HT1080 (cell line): Measurements from ENCODE around the gene PLEKHA7. TPM values are rescaled to one million over a fixed set of nuclear protein-coding genes. Genes with fewer than 3 reads are reported as not detected.
"Not testable (repeated sequence)": the region's sequence is repeated elsewhere in the genome, so short reads cannot be mapped to it uniquely, and the experiment has no call there.

Experiments
- DNase-seq: peaks from one replicate; pipeline ENCODE4 v3.0.0-alpha.2; 2015; ENCODE audit warnings: low read depth
- total RNA-seq: library from RNA; depleted of rRNA; stranded (reverse); fragments of >200 nt; shearing (Covaris generic); gene quantifications from 2 replicates; pipeline ENCODE4 v1.2.3, GENCODE V29; 2014

The PLEKHA7 gene
- total RNA-seq, 1 experiment from 2014 or later = 0.48 TPM

DNA sequence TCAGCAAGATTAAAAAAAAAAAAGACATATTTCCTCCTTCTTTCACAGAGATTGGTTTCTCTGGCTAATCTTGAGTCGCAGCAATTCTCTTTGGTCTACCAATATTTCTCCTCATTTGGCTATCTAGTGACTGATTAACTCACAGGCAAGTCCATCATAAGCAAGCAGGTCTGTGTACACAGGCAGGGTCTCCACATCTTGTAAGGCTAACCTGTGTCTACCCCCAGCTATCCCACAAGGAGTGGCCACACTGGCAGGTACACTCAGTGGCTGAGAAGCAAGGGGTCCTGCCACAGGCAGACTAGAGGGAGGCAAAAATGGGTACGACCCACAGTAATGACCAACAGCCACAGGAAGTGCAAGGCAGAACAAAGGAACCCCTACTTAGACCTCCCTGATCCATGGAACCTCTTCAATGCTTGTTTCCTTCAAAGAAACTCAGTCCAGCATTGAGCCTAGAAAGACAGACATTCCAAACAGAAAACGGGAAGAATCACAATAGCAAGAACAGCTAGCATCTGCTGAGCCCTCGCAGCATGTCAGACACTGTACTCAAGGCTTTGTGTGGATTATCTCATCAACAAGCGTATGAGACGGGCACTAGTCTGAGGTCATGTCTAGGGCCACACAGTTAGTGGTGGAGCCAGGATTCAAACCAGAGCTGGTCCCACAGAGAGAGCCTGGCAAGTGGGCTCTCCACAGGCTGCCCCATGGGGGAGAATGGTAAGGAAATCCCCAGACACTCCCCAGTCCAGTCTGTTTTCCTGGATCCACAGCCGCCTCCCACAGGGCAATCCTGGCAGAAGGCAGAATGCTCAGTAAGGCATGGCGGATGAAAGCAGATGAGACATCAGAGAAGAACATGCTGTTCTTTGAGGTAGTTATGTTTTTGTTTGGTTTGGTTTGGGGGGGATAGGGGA, 34.3 kb downstream of the PLEKHA7 start:
- DNase-seq = no peak

DNA sequence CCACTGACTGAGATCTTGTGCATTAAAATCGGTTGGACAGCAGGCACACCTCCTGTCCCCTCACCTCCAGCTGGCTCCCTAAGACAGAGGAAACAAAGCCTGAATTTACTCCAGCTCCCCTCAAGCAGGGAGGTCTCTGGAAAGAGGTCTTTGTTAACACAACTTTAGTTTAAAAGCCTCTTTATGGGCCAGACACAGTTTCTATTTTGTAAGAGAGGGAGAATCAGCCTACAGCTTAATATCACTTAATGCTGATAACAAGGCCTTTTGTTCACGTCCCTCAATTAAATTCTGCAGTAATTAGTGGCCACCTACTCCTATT, 36.3 kb downstream of the PLEKHA7 start:
- no peak for DNase-seq

DNA sequence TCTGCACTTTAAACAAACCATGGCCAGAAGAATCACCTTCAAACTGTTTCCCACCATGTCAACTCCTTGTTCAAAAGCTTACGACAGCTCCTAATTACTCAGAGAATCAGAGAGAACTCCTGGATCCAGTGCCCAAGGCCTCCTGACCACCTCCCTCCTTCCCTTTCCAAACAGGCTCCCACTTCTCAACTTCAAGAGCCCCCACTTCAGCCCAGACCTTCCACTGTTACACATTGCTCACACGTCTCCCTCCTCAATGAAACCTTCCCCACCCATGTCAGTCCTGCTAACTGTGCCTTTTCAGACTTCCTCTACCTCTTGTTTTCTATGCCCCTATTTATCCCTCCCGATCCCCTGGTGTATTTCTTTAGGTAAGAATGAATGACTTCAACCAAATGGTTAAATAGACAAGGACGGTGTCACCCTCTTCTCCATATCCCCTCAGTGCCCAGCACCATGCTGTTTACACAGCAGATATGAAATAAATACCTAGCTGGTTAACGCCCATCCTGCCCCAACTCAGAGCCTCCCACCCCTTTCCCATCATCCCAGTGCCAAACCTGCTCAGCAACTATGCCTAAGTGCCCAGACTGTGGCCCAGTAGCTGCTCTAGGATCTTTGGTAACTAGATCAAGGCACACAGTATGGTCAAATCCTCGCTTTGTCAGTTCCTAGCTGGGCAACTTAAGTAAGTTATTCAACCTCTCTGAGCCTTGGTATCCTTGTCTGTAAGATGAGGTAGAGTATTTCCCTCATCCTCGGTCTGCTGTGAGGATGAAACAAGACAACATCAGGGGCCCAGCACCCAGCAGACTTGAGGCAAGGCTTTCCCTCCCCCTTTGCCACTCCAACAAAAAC, 36.8 kb downstream of the PLEKHA7 start:
- DNase-seq = no peak

- DNase-seq = no peak
Observed at GRCh38 chr11:16976379-16976778, 37.8 kb downstream of the PLEKHA7 start.

GRCh38 chr11:16975906-16976305, 38.3 kb downstream of the PLEKHA7 start:
- no peak for DNase-seq

DNA sequence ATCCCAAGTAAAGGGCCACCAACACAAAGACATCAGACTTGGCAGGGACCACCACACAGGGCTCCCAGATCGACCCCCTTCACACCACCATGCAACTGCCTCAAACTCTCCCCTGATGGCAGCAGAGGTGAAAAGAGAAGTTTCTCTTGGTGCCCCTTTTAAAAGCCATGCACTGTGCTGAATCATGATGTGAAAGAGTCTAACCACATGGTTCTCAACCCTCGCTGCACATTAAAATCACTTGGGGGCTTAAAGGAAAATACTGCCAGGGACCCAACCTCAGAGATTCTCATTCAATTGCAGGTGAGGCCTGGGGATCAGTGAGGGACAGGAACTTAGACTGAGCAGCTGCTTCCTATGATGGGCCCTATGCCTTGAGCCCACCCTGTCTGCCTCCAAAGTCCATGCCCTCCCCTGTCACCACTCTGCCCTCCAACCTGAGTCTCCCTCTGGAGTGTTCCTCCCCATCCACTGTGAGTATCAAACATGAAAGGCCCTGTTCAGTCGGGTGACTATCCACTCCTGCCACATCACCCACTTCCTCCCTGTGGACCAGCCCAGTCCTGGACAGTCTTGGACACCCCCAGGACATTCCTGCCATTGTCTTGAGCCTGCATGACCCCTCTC, 40.8 kb downstream of the PLEKHA7 start:
- DNase-seq = no peak

- no peak for DNase-seq
Observed at GRCh38 chr11:16969010-16969999, 44.9 kb downstream of the PLEKHA7 start.

DNA sequence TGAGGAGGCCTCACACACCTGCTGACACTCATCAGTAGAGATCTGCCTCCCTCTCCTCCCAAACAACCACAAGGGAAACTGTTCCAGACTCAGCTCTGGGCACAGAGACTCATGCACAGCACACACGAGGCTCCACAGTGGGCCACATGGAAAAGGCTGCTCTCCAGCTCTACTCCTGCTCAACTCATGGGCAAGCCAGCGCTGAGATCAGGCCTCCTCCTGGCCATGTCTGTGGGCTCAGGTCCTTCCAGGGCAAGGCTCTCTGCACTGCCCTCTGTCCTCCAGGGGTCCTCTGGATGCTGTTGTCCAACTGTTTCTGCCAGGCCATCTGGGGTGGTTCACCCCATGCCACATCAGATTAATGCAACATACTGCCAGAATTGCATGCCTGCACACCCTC, 46.0 kb downstream of the PLEKHA7 start:
- no peak for DNase-seq

DNA sequence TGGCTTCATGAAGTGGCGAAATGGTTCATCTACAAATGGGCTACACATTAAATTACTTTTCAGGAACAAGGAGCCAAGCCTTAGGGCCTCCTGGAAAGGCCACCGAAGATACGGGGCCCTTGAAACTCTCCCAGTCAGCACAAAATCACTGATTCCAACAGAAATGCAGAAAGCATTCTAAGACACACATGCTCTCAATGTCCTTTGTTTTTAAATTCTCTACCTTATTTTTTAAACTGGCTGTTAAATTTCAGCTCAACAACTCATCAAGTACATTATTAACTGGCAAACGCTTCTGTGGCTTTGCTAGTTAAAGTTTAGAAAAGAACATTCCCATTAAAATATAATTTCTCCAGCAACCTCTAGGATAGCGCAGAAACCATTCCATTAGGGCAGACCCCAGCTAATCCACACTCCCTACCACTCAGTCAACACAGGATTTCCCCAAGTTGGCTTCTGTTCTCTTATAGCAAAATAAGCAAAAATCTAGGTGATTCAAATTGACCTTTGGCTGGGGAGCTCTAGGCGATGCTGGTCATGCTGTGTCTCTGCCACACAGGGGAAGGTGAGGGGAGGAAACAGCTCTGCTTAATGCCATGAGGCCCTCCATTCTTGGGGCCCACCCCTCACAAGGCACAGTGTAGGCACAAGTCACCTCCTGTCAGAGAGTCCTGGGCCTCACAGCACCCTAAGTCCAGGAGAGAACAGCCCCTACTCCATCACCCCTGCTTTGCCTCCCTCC, 47.1 kb downstream of the PLEKHA7 start:
- no peak for DNase-seq

DNA sequence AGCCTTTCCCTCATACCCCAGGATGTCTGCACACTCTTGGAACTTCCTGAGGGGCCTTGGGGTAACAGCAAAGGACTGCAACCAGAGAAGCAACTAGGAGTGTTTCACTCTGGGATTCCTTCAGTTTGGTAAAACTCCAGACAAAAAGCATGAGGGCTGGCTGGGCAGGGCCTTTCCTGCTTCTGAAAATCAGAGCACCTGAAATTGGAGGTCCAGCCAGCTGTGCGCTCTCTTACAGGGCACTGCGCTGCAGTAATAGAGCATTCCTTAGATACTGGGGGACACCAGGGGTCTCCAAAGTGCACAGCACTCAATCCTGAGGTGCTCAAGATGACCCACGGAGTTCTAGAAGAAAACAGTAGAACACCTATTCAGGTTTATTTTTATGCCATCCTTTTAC, 49.7 kb downstream of the PLEKHA7 start:
- DNase-seq = no peak

- no peak for DNase-seq
Observed at GRCh38 chr11:16963316-16963876, 50.8 kb downstream of the PLEKHA7 start.

DNA sequence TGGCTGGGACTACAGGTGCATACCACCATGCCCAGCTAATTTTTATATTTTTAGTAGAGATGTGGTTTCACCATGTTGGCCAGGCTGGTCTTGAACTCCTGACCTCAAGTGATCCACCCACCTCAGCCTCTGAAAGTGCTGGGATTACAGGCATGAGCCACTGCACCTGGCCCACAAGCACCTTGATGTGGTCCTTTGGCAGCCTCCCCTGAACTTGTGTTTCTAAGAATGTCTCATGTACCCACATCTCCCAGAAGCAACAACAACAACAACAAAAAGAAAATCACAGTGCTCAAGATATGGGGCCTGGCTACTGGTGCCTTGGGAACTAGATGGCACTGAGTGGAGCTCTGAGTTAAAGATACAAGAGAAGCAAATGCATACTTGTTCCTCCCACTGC, 51.6 kb downstream of the PLEKHA7 start:
- DNase-seq = not testable (repeated sequence)

GRCh38 chr11:16962146-16962545, 52.1 kb downstream of the PLEKHA7 start:
- DNase-seq = no peak

- no peak for DNase-seq
Observed at GRCh38 chr11:16960250-16960649, 54.0 kb downstream of the PLEKHA7 start.

GRCh38 chr11:16959602-16960001, 54.6 kb downstream of the PLEKHA7 start:
- DNase-seq = no peak

GRCh38 chr11:16958833-16959232, 55.4 kb downstream of the PLEKHA7 start:
- no peak for DNase-seq

DNA sequence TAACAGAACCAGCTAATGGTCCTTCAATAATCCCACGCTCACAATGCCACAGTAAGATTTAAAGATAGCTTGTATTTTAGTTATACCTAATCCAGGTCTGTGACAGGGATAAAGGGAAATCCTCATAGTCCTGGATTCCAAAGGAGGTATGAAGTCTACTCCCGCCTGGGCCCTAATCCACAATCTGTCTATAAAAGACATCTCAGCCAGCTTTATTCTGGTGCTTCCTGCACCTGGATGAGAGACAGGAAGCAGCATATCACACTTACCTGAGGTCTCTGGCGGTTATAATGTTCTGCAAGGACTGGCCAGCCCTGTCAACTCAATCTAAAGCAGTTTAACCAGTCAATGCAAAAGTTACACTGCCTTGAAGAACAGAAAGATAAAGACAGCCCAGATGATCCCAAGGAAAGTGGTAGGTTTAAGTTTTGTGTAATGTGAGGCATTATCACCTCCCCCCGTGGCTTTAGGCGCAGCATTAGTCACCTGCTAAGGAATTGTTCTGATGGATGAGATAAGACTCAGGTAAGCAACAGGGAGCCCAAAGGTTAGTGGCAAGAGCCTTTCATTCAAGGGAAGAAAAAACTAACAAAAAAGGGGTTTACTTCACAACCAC, 57.6 kb downstream of the PLEKHA7 start:
- no peak for DNase-seq

- DNase-seq = no peak
Observed at GRCh38 chr11:16953663-16954062, 60.6 kb downstream of the PLEKHA7 start.
